ENCODE data around the gene NUBP2.
A peak's percentile ranks its signal among the peaks of the same experiment; 100 is the strongest.

NUBP2 gene

DNA sequence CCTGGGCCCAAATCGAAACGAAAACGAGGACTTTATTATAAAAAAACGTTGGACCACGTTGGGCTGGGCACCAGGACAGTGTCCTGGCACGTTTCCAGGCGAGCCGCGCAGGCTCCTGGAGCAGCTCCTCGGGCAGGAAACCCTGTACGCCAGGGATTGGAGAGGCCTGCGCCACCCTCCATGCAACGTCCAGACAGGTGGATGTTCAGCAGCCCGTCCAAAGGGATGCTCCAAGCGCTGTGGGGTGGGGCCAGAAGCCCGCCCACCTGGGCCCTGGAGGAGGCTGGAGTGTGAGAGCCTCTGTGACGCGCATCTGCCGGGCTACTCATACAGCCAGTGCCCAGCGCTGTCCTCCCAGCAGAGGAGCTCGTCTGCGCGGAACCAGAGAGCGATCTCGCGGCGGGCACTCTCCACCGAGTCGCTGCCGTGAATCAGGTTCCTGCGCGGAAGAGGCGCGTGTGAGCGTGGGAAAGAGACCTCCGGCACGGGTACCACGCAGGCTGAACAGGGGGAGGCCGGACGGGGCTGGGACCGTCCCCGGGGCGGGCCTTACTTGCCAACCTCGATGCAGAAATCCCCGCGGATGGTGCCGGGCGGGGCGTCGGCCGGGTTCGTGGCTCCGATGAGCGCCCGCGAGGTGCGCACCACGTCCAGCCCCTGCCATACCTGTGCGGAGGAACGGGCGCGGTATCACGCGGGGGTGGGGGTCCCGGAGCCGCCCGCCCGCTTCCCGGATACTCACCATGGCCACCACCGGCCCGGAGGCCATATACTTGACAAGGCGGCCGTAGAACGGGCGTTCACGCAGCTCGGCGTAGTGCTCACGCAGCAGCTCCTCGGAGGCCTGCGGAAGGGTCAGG lies 12.2 kb upstream of the NUBP2 start (continued):
- TF ChIP-seq TCF7L2 (IDR thresholded peaks at IDR 0.05; ENCODE audit: borderline replicate concordance, low read depth, low read length) (no peak), ZNF394 (tag by site-specific recombination; IDR thresholded peaks at IDR 0.05; ENCODE audit: borderline replicate concordance) (peak; percentile 74; the same call in 1 of the 2 replicates), ZNF837 (tag by site-specific recombination; IDR thresholded peaks at IDR 0.05) (peak; percentile 46; the same call in 1 of the 2 replicates), ZNF121 (tag by site-specific recombination; IDR thresholded peaks at IDR 0.05) (no peak), ZNF830 (tag by site-specific recombination; IDR thresholded peaks at IDR 0.05; ENCODE audit: low read depth) (no peak), MYNN (tag by site-specific recombination; IDR thresholded peaks at IDR 0.05; ENCODE audit: borderline replicate concordance) (no peak), ZNF510 (tag by site-specific recombination; IDR thresholded peaks at IDR 0.05; ENCODE audit: insufficient replicate concordance) (no peak), YY2 (tag by site-specific recombination; IDR thresholded peaks at IDR 0.05) (no peak; the same call in 1 of the 2 replicates), ZNF530 (tag by site-specific recombination; IDR thresholded peaks at IDR 0.05; ENCODE audit: low read depth) (no peak), ZNF354C (tag by site-specific recombination; IDR thresholded peaks at IDR 0.05; ENCODE audit: borderline replicate concordance, low read depth) (no peak), ZNF366 (tag by site-specific recombination; conservative IDR thresholded peaks at IDR 0.05) (no peak), ZNF555 (tag by site-specific recombination; conservative IDR thresholded peaks at IDR 0.05) (no peak)
- TF ChIP-seq, protein P1, sequence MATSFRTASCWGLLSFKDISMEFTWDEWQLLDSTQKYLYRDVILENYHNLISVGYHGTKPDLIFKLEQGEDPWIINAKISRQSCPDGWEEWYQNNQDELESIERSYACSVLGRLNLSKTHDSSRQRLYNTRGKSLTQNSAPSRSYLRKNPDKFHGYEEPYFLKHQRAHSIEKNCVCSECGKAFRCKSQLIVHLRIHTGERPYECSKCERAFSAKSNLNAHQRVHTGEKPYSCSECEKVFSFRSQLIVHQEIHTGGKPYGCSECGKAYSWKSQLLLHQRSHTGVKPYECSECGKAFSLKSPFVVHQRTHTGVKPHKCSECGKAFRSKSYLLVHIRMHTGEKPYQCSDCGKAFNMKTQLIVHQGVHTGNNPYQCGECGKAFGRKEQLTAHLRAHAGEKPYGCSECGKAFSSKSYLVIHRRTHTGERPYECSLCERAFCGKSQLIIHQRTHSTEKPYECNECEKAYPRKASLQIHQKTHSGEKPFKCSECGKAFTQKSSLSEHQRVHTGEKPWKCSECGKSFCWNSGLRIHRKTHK (tag by site-specific recombination; IDR thresholded peaks at IDR 0.05): no peak
- TF ChIP-seq, protein P2, sequence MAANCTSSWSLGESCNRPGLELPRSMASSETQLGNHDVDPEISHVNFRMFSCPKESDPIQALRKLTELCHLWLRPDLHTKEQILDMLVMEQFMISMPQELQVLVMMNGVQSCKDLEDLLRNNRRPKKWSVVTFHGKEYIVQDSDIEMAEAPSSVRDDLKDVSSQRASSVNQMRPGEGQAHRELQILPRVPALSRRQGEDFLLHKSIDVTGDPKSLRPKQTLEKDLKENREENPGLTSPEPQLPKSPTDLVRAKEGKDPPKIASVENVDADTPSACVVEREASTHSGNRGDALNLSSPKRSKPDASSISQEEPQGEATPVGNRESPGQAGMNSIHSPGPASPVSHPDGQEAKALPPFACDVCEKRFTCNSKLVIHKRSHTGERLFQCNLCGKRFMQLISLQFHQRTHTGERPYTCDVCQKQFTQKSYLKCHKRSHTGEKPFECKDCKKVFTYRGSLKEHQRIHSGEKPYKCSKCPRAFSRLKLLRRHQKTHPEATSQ (tag by site-specific recombination; IDR thresholded peaks at IDR 0.05): 0 out of 2 replicates have a peak, but pooled peaks have one; percentile 32
- TF ChIP-seq, protein P3, sequence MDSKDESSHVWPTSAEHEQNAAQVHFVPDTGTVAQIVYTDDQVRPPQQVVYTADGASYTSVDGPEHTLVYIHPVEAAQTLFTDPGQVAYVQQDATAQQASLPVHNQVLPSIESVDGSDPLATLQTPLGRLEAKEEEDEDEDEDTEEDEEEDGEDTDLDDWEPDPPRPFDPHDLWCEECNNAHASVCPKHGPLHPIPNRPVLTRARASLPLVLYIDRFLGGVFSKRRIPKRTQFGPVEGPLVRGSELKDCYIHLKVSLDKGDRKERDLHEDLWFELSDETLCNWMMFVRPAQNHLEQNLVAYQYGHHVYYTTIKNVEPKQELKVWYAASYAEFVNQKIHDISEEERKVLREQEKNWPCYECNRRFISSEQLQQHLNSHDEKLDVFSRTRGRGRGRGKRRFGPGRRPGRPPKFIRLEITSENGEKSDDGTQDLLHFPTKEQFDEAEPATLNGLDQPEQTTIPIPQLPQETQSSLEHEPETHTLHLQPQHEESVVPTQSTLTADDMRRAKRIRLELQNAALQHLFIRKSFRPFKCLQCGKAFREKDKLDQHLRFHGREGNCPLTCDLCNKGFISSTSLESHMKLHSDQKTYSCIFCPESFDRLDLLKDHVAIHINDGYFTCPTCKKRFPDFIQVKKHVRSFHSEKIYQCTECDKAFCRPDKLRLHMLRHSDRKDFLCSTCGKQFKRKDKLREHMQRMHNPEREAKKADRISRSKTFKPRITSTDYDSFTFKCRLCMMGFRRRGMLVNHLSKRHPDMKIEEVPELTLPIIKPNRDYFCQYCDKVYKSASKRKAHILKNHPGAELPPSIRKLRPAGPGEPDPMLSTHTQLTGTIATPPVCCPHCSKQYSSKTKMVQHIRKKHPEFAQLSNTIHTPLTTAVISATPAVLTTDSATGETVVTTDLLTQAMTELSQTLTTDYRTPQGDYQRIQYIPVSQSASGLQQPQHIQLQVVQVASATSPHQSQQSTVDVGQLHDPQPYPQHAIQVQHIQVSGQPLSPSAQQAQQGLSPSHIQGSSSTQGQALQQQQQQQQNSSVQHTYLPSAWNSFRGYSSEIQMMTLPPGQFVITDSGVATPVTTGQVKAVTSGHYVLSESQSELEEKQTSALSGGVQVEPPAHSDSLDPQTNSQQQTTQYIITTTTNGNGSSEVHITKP (tag by site-specific recombination; IDR thresholded peaks at IDR 0.05): peak; percentile 84

DNA sequence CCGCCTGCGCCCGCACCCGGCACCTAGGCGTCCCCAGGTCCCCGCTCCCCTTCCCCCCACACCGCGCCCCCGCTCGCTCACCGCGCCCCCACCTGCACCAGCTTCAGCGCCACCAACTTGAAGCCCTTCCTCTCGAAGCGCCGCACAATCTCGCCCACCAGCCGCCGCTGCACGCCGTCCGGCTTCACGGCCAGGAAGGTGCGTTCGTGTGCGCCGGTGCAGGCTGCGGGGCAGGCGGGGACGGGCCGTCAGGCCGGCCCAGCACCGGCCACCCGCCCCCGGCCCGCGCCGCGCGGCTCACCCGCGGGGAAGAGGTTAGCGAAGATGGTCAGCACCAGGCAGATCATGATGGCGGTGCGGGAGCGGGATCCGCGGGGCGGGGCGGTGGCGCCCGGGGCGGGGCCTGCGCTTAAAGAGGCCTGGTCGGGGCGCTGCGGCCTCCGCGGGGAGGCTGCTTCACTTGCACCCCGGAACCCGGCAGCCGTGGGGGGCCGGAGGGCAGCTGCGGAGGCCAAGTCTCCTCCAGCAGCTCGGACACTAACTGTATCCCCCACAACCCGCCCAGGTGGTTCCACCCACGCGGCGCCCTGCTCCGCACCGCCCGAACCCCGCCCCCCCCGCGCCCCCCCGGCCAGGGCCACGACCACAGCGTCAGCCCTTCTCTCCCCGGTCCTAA lies 11.4 kb upstream of the NUBP2 start, which contains the start of gene NME3:
NME3 (minus strand) TSS at position 356 of the 676 bp plus-strand sequence; CDS start at position 347, 9 bp downstream.
- CTCF ChIA-PET: interaction anchor here (0.6 kb wide), 2 partner anchors 121 to 504 kb away, joined by 3 read pairs; no protein-coding TSS in a partner anchor
- POLR2A ChIA-PET: interaction anchor here (0.7 to 6.0 kb wide), 8 partner anchors 10 to 193 kb away, joined by 3 to 113 read pairs (median 8); partner anchors contain the start of genes CRAMP1, IFT140, JPT2 and MAPK8IP3
- H3K9me3 ChIP-seq (ENCODE audit: control insufficient read depth, insufficient read depth, low read depth, low read length): no peaks in the 10 kb centered on the region
- TF ChIP-seq ZNF555 (tag by site-specific recombination; conservative IDR thresholded peaks at IDR 0.05) (no peak), ZNF394 (tag by site-specific recombination; IDR thresholded peaks at IDR 0.05; ENCODE audit: borderline replicate concordance) (no peak), ZNF561 (tag by site-specific recombination; IDR thresholded peaks at IDR 0.05; ENCODE audit: borderline replicate concordance) (no peak), ZNF133 (tag by site-specific recombination; IDR thresholded peaks at IDR 0.05) (no peak), ZXDB (tag by site-specific recombination; IDR thresholded peaks at IDR 0.05) (no peak), ZNF843 (tag by site-specific recombination; IDR thresholded peaks at IDR 0.05) (no peak), BCL11B (tag by site-specific recombination; IDR thresholded peaks at IDR 0.05; ENCODE audit: low read depth) (no peak), HOXA7 (CRISPR knock-in tag; IDR thresholded peaks at IDR 0.05; ENCODE audit: borderline replicate concordance) (no peak)
- TF ChIP-seq, protein P4, sequence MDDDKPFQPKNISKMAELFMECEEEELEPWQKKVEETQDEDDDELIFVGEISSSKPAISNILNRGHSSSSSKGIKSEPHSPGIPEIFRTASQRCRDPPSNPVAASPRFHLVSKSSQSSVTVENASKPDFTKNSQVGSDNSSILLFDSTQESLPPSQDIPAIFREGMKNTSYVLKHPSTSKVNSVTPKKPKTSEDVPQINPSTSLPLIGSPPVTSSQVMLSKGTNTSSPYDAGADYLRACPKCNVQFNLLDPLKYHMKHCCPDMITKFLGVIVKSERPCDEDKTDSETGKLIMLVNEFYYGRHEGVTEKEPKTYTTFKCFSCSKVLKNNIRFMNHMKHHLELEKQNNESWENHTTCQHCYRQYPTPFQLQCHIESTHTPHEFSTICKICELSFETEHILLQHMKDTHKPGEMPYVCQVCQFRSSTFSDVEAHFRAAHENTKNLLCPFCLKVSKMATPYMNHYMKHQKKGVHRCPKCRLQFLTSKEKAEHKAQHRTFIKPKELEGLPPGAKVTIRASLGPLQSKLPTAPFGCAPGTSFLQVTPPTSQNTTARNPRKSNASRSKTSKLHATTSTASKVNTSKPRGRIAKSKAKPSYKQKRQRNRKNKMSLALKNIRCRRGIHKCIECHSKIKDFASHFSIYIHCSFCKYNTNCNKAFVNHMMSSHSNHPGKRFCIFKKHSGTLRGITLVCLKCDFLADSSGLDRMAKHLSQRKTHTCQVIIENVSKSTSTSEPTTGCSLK (tag by site-specific recombination; IDR thresholded peaks at IDR 0.05): no peak
- TF ChIP-seq, protein P5, sequence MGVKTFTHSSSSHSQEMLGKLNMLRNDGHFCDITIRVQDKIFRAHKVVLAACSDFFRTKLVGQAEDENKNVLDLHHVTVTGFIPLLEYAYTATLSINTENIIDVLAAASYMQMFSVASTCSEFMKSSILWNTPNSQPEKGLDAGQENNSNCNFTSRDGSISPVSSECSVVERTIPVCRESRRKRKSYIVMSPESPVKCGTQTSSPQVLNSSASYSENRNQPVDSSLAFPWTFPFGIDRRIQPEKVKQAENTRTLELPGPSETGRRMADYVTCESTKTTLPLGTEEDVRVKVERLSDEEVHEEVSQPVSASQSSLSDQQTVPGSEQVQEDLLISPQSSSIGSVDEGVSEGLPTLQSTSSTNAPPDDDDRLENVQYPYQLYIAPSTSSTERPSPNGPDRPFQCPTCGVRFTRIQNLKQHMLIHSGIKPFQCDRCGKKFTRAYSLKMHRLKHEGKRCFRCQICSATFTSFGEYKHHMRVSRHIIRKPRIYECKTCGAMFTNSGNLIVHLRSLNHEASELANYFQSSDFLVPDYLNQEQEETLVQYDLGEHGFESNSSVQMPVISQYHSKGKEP (tag by site-specific recombination; IDR thresholded peaks at IDR 0.05): no peak

More for the DNA sequence above, 11.4 kb upstream of the NUBP2 start, which contains the start of gene NME3:
- Histone ChIP-seq H3K27ac (ENCODE audit: extremely low read depth, low read depth, low read length) (peak within 1 kb of the TSS; percentile 94), H3K36me3 (ENCODE audit: control insufficient read depth in 2 of 2, insufficient read depth in 1 of 2, low read length in 2 of 2) (peaks cover 0 to 76% of the 10 kb centered on the region in 2 experiments; a peak in 1 of 3 replicates), H3K4me3 (ENCODE audit: low read depth, low read length) (peak within 1 kb of the TSS; percentile 95), H3K4me1 (ENCODE audit: control insufficient read depth, insufficient read depth, low read length) (peaks cover 9% of the 10 kb centered on the region)

Data from HEK293 (cell line).